Left renal pelvis (tissue), 4 donors: ENCODE measurements around the gene MRPS2. TPM values are rescaled to one million over a fixed set of nuclear protein-coding genes. Genes with fewer than 3 reads are reported as not detected.
"Not testable (repeated sequence)": the region's sequence is repeated elsewhere in the genome, so short reads cannot be mapped to it uniquely, and the experiment has no call there.

ENCODE experiments used
- DNase-seq, 4 donors: peaks; one replicate each; pipeline ENCODE4 v3.0.0-alpha.2; 2013; ENCODE audit warnings: low read depth in 4 of 4, low spot score in 3 of 4
- polyA plus RNA-seq, 4 donors: library from polyadenylated mRNA; unstranded; fragments of 120-200 nt; gene quantifications; one replicate each; pipeline ENCODE4 v1.2.1, GENCODE V29; 2013; ENCODE audit not compliant: insufficient read length in 4 of 4

MRPS2 gene
- polyA plus RNA-seq, 4 donors: 34.8 to 56.7 (median 42.5) TPM

GRCh38 chr9:135526730-135527571, 26.5 kb downstream of the MRPS2 start:
- DNase-seq: no peak

- not testable (repeated sequence) for DNase-seq
Measured at GRCh38 chr9:135528842-135529435, 28.5 kb downstream of the MRPS2 start.

GRCh38 chr9:135530146-135530545, 29.7 kb downstream of the MRPS2 start:
- no peak for DNase-seq

GRCh38 chr9:135531096-135531495, 30.6 kb downstream of the MRPS2 start:
- no peak for DNase-seq

GRCh38 chr9:135533113-135533512, 32.6 kb downstream of the MRPS2 start:
- DNase-seq: no peak

- no peak for DNase-seq
Measured at GRCh38 chr9:135533674-135534073, 33.2 kb downstream of the MRPS2 start.

GRCh38 chr9:135534192-135534711, 33.8 kb downstream of the MRPS2 start:
- not testable (repeated sequence) for DNase-seq

- not testable (repeated sequence) for DNase-seq
Measured at GRCh38 chr9:135534826-135535225, 34.3 kb downstream of the MRPS2 start.

- not testable (repeated sequence) for DNase-seq
Measured at GRCh38 chr9:135535631-135536030, 35.1 kb downstream of the MRPS2 start.

- DNase-seq: no peak
Measured at GRCh38 chr9:135536216-135536615, 35.7 kb downstream of the MRPS2 start.

GRCh38 chr9:135543262-135543894, 42.9 kb downstream of the MRPS2 start:
- not testable (repeated sequence) for DNase-seq

- DNase-seq: no peak
Measured at GRCh38 chr9:135544981-135545635, 44.6 kb downstream of the MRPS2 start.

- not testable (repeated sequence) for DNase-seq
Measured at GRCh38 chr9:135545646-135546176, 45.2 kb downstream of the MRPS2 start, which contains the start of gene OBP2A. TSS of gene OBP2A (plus strand) at chr9:135546126. CDS start at chr9:135546181, 55 bp downstream.

- DNase-seq: not testable (repeated sequence)
Measured at GRCh38 chr9:135546792-135547617, 46.5 kb downstream of the MRPS2 start.

- no peak for DNase-seq
Measured at GRCh38 chr9:135547756-135548736, 47.6 kb downstream of the MRPS2 start.

- DNase-seq: not testable (repeated sequence)
Measured at GRCh38 chr9:135549478-135550343, 49.2 kb downstream of the MRPS2 start.

GRCh38 chr9:135550344-135550918, 49.9 kb downstream of the MRPS2 start:
- DNase-seq: no peak
